PC-9 (cell line): ENCODE results near the gene SLC9A3. TPM values are rescaled to one million over a fixed set of nuclear protein-coding genes. Genes with fewer than 3 reads are reported as not detected.
A peak's percentile ranks its signal among the peaks of the same experiment; 100 is the strongest.

Experiments used
- BruUV-seq: library from RNA; stranded (reverse); fragments of 400-500 nt; replicated peaks from 2 replicates; lab custom pipeline; 2021; lab: Mats Ljungman, UMichigan
- CTCF ChIA-PET: fragments of 300-600 bp; sonication (Branson Sonifier 250); formaldehyde crosslinking; loops from one replicate; lab custom pipeline; 2022; ENCODE audit warnings: antibody characterized with exemption; lab: Charles Lee
- POLR2A ChIA-PET: fragments of 300-600 bp; sonication (Branson Sonifier 250); formaldehyde crosslinking; loops from one replicate; lab custom pipeline; 2022; ENCODE audit warnings: antibody characterized with exemption; ENCODE audit not compliant: unreplicated experiment; lab: Charles Lee
- DNase-seq, 2 experiments: peaks; one replicate each; pipeline versions ENCODE4 v3.0.0 to v3.0.0-alpha.2; 2015 to 2022; ENCODE audit warnings: mixed read lengths in 1 of 2
- H2AFZ ChIP-seq: fragments of 200-600 bp; sonication (generic); 2 replicates; pipeline ENCODE4 v1.8.1; 2017; ENCODE audit warnings: antibody characterized with exemption
- H3F3A ChIP-seq: fragments of 200-600 bp; sonication (generic); 2 replicates; pipeline ENCODE4 v1.8.1; 2017; ENCODE audit warnings: antibody characterized with exemption, mild to moderate bottlenecking, low read depth; ENCODE audit not compliant: insufficient read depth
- H3K27ac ChIP-seq: fragments of 200-600 bp; sonication (generic); 2 replicates; pipeline ENCODE4 v1.6.1; 2016; ENCODE audit warnings: mixed run types
- H3K27me3 ChIP-seq: fragments of 200-600 bp; sonication (generic); 2 replicates; pipeline ENCODE4 v1.6.1; 2016; ENCODE audit warnings: low read depth, mixed run types; ENCODE audit not compliant: insufficient read depth
- H3K36me3 ChIP-seq: fragments of 200-600 bp; sonication (generic); 2 replicates; pipeline ENCODE4 v1.6.1; 2016; ENCODE audit warnings: low read depth, mixed run types
- H3K4me1 ChIP-seq: fragments of 200-600 bp; sonication (generic); replicated peaks from 2 replicates; pipeline ENCODE4 v1.6.1; 2016; ENCODE audit warnings: mixed run types; ENCODE audit not compliant: insufficient read depth
- H3K4me2 ChIP-seq: fragments of 200-600 bp; sonication (generic); 2 replicates; pipeline ENCODE4 v1.6.1; 2017; ENCODE audit warnings: mixed run types
- H3K4me3 ChIP-seq: fragments of 200-600 bp; sonication (generic); 2 replicates; pipeline ENCODE4 v1.6.1; 2016; ENCODE audit warnings: mixed run types
- H3K79me2 ChIP-seq: fragments of 200-600 bp; sonication (generic); 2 replicates; pipeline ENCODE4 v1.6.1; 2017; ENCODE audit warnings: low read depth, mixed run types
- H3K9me2 ChIP-seq: fragments of 200-600 bp; sonication (generic); 2 replicates; pipeline ENCODE4 v1.8.1; 2017; ENCODE audit warnings: mild to moderate bottlenecking; ENCODE audit not compliant: insufficient read depth
- H3K9me3 ChIP-seq: fragments of 200-600 bp; sonication (generic); 2 replicates; pipeline ENCODE4 v1.8.1; 2016; ENCODE audit warnings: low read depth; ENCODE audit not compliant: insufficient read depth
- H4K20me1 ChIP-seq: fragments of 200-600 bp; sonication (generic); 2 replicates; pipeline ENCODE4 v1.8.1; 2017; ENCODE audit not compliant: insufficient read depth
- CTCF ChIP-seq: fragments of 200-600 bp; sonication (generic); conservative IDR thresholded peaks from 2 replicates; pipeline ENCODE4 v1.6.1; 2017; ENCODE audit warnings: mixed run types, antibody characterized with exemption, mild to moderate bottlenecking, moderate library complexity
- EZH2 ChIP-seq: fragments of 200-600 bp; sonication (generic); IDR thresholded peaks from 2 replicates; pipeline ENCODE4 v1.8.0; 2017; ENCODE audit warnings: antibody characterized with exemption, low read depth
- intact Hi-C: fragments of 100-400 bp; cut with micrococcal nuclease; formaldehyde crosslinking; loops from one replicate; pipeline ENCODE4 v1.10.0; 2022; ENCODE audit not compliant: unreplicated experiment
- total RNA-seq: library from RNA; stranded (reverse); gene quantifications from 2 replicates; pipeline ENCODE4 v1.2.3, GENCODE V29; 2021

Gene SLC9A3
- total RNA-seq, 1 experiment from 2014 or later: 5.6 TPM

GRCh38 chr5:553874-554273 lies 29.6 kb upstream of the SLC9A3 start:
- peak; percentile 47 to 57 for DNase-seq
- no peak overlapping the region for H3K4me3 ChIP-seq
- H3K27ac ChIP-seq: no peak overlapping the region
- peak overlapping the region; percentile 26 for H3K4me2 ChIP-seq
- H3K79me2 ChIP-seq: no peaks in the 10 kb centered on the region
- no peaks in the 10 kb centered on the region for H3K9me2 ChIP-seq
- no peak for TF ChIP-seq CTCF
- no peak for TF ChIP-seq EZH2
- H3K36me3 ChIP-seq: no peaks in the 10 kb centered on the region
- ChIA-PET CTCF (no interaction called here), POLR2A (no interaction called here)
- H2AFZ ChIP-seq: no peak overlapping the region
- intact Hi-C loops: no loop called here
- no peaks in the 10 kb centered on the region for H4K20me1 ChIP-seq
- peaks cover 14% of the 10 kb centered on the region; the same call in 1 of the 2 replicates for H3F3A ChIP-seq
- 0 out of 2 replicates have a peak, but pooled peaks cover 3% of the 10 kb centered on the region for H3K9me3 ChIP-seq
- H3K27me3 ChIP-seq: peaks cover 41% of the 10 kb centered on the region
- 0 out of 2 replicates have a peak, but pooled peaks cover 6% of the 10 kb centered on the region for H3K4me1 ChIP-seq
- no TSS peak for BruUV-seq

GRCh38 chr5:551406-551805 lies 27.2 kb upstream of the SLC9A3 start:
- H3K4me1 ChIP-seq: no peaks in the 10 kb centered on the region
- DNase-seq: no peak
- TF ChIP-seq EZH2 (no peak), CTCF (no peak)
- H3K36me3 ChIP-seq: no peaks in the 10 kb centered on the region
- H3F3A ChIP-seq: peaks cover 14% of the 10 kb centered on the region; the same call in 1 of the 2 replicates
- CTCF ChIA-PET: no interaction called here
- no peaks in the 10 kb centered on the region for H3K79me2 ChIP-seq
- no peak overlapping the region for H3K4me3 ChIP-seq
- no peak overlapping the region for H3K4me2 ChIP-seq
- 0 out of 2 replicates have a peak, but pooled peaks cover 3% of the 10 kb centered on the region for H3K9me3 ChIP-seq
- no peak overlapping the region for H3K27ac ChIP-seq
- intact Hi-C loops: no loop called here
- H4K20me1 ChIP-seq: no peaks in the 10 kb centered on the region
- POLR2A ChIA-PET: no interaction called here
- no peak overlapping the region for H2AFZ ChIP-seq
- BruUV-seq: no TSS peak
- H3K9me2 ChIP-seq: no peaks in the 10 kb centered on the region
- peaks cover 59% of the 10 kb centered on the region for H3K27me3 ChIP-seq

GRCh38 chr5:549229-549628 lies 25.0 kb upstream of the SLC9A3 start:
- H3K4me3 ChIP-seq: no peak overlapping the region
- no peak overlapping the region for H3K4me2 ChIP-seq
- 0 out of 2 replicates have a peak, but pooled peaks cover 3% of the 10 kb centered on the region for H3K9me3 ChIP-seq
- no peak overlapping the region for H3K27ac ChIP-seq
- ChIA-PET CTCF (no interaction called here), POLR2A (no interaction called here)
- TF ChIP-seq CTCF (no peak), EZH2 (no peak)
- no peaks in the 10 kb centered on the region; the same call in 1 of the 2 replicates for H4K20me1 ChIP-seq
- H3K79me2 ChIP-seq: no peaks in the 10 kb centered on the region
- H3F3A ChIP-seq: peaks cover 5% of the 10 kb centered on the region; the same call in 1 of the 2 replicates
- H3K27me3 ChIP-seq: peaks cover 79% of the 10 kb centered on the region
- intact Hi-C loops: no loop called here
- no TSS peak for BruUV-seq
- no peaks in the 10 kb centered on the region for H3K36me3 ChIP-seq
- H2AFZ ChIP-seq: no peak overlapping the region
- DNase-seq: no peak
- H3K9me2 ChIP-seq: no peaks in the 10 kb centered on the region
- H3K4me1 ChIP-seq: no peaks in the 10 kb centered on the region
